Activated naive CD4-positive, alpha-beta T cell (primary cell): ENCODE results near the gene CELSR2.
A peak's percentile ranks its signal among the peaks of the same experiment; 100 is the strongest.

Experiments used
- DNase-seq, 4 experiments: peaks; one replicate each; lab custom pipeline; 2025; lab: John Stamatoyannopoulos, UW

Gene CELSR2

GRCh38 chr1:109252167-109252892, 3.0 kb downstream of the CELSR2 start:
- DNase-seq, result no peak

DNA sequence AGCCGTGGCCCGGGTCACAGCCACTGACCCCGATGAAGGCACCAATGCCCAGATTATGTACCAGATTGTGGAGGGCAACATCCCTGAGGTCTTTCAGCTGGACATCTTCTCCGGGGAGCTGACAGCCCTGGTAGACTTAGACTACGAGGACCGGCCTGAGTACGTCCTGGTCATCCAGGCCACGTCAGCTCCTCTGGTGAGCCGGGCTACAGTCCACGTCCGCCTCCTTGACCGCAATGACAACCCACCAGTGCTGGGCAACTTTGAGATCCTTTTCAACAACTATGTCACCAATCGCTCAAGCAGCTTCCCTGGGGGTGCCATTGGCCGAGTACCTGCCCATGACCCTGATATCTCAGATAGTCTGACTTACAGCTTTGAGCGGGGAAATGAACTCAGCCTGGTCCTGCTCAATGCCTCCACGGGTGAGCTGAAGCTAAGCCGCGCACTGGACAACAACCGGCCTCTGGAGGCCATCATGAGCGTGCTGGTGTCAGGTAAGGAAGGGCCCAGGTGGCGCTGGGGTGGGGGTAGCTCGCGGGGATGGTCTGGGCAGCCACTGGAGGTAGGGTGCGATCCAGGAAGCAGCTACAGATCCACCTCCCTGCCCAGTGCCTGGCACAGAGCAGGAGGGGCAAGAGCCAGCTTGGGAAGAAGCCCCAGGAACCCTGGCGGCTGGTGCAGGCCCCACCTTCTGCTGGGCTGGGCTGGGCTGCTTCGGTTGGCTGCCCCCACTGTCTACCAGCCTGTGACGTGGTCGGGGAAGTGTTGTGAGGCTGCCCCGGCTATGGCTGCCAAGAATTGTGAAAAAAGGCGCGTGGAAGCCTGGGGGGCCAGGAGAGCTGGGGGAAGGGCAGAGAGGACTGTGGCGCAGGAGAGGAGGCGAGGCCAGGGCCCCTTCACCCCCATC, 3.8 kb downstream of the CELSR2 start:
- DNase-seq, result no peak

- DNase-seq, result no peak
These were observed 4.7 kb downstream of the CELSR2 start for GRCh38 chr1:109253803-109254620.

GRCh38 chr1:109254621-109255096, 5.3 kb downstream of the CELSR2 start:
- DNase-seq, result no peak

DNA sequence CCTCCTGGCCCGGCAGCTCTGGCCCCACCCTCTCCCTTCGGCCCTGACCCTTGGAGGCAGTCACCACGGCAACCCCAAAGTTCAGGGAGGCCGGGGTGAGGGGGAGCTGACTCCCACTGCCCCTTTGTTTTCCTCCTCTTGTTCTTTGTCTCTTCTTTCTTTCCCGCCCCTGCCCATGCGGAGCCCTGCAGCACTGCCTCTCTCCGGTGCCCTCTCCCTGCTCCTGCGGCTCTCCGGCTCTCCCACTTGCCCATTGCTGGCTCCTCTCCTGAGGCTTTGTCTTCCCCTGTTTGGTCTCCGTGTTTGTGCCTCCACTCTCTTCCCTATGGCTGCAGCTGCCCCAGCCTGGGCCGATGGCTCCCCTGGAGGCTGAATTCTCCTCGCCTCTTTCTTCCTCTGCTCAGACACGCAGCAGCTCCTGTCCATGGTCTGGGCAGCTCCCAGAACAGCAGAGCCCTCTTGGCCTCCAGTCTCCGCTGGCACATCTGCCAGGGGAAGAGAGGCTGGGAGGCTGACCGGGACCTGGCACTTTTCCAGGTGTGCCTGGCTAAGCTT, 5.8 kb downstream of the CELSR2 start:
- no peak for DNase-seq

GRCh38 chr1:109255678-109256077, 6.3 kb downstream of the CELSR2 start:
- DNase-seq, result no peak

- DNase-seq, result no peak
These were observed 6.7 kb downstream of the CELSR2 start for GRCh38 chr1:109256085-109256484.

DNA sequence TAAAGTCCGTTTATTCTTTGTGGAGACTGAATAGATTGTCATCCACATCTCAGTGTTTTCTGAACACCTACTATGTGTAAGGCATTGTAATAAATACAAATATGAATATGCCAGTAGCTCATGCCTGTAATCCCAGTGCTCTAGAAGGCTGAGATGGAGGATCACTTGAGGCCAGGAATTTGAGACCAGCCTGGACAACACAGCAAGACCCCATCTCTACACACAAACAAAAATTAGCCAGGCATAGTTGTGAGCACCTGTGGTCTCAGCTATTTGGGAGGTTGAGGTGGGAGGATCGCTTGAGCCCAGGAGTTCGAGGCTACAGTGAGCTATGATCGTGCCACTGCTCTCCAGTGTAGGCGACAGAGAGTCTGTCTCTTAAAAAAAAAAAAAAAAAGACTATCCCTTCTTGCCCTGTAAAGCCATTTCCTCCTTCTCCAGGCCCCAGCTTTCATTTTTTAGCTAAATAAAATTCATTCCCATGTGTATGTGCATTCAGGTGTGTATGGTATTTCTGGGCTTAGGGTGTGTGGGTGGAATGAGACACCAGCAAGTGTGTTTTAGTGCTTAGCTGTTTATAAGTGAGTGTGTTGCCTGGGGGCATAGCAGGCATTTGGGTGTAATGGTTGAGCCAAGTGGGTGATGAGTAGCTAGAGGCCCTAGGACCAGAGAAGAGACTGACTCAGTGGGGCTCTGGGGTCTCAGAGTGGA, 7.8 kb downstream of the CELSR2 start:
- DNase-seq, result no peak

- no peak for DNase-seq
These were observed 8.5 kb downstream of the CELSR2 start for GRCh38 chr1:109257682-109258421.

DNA sequence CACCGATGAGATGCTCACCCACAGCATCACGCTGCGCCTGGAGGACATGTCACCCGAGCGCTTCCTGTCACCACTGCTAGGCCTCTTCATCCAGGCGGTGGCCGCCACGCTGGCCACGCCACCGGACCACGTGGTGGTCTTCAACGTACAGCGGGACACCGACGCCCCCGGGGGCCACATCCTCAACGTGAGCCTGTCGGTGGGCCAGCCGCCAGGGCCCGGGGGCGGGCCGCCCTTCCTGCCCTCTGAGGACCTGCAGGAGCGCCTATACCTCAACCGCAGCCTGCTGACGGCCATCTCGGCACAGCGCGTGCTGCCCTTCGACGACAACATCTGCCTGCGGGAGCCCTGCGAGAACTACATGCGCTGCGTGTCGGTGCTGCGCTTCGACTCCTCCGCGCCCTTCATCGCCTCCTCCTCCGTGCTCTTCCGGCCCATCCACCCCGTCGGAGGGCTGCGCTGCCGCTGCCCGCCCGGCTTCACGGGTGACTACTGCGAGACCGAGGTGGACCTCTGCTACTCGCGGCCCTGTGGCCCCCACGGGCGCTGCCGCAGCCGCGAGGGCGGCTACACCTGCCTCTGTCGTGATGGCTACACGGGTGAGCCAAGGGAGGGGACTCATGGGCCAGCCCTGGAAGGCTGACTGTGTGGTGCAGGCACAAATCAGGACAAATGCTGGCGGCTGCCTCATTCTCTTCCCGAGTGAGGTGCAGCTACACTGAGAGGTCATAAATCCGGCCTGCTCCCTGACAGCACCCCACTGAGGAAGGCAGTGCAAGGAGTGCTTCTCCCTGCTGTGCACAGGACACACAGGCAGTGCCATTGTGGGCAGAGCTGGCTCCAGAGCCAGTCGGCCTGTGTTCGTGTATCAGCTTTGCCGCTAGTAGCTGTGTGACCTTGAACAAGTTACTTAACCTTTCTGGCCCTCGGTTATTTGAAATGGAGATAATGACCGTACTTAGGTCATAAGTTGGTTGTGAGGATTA, 9.4 kb downstream of the CELSR2 start:
- DNase-seq, result no peak

DNA sequence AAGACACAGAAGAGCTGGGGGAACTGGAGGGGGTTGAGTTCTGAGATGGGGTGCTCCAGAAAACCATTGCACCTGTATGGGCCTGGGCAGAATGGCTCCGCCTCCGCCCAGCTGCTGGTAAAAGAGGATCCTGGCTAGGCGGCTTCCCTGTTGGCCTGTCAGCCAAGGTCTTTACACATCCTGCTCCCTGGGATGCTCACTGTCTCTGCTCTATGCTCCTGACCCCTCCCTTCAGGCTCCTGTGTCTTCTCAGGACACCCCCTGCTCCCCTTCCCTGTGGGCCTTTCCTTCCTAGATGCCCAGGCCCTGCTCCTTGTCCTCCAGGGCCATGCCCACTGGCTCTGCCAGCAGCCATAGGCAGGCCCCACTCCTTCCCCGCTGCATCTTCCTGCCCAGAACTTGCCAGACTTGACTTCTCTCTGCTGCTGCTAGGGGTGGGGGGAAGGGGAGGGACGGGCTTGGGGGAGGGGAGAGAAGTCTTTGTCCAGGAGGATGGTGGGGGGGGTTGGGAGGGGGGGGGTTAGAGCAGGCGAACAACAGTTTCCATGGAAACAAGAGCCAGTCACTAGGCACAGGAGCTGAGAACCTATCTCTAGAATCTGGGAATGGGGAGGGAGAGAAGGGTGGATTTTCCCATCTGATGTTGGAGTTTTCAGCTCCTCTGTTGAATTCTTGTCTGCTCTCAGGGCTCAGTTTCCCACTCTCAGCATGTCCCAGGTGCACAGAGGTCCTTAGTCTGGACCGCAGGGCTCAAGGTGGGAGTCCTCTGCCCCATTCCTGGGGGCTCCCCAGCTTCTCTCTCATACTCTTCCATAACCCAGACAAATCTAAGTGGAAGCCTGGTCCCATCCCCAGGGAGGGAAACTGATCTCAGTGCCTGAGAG, 10.6 kb downstream of the CELSR2 start:
- no peak for DNase-seq

GRCh38 chr1:109261006-109261405, 11.7 kb downstream of the CELSR2 start:
- no peak for DNase-seq

DNA sequence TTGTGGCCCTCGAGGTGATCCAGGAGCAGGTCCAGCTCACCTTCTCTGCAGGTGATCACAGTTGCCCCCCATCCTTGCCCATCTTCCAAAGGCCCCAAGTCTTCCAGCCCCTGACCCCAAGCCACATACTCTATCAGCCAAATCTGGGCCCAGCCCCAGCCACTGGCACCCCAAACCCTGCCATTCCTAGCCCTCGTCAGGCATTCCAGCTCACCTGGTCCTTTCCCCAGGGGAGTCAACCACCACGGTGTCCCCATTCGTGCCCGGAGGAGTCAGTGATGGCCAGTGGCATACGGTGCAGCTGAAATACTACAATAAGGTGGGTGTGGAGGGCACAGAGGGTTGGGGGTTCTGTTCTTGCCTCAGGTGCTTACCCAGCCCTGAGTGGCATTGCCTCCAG, 12.2 kb downstream of the CELSR2 start:
- DNase-seq, result no peak

GRCh38 chr1:109262231-109263055, 13.1 kb downstream of the CELSR2 start:
- DNase-seq, result no peak

DNA sequence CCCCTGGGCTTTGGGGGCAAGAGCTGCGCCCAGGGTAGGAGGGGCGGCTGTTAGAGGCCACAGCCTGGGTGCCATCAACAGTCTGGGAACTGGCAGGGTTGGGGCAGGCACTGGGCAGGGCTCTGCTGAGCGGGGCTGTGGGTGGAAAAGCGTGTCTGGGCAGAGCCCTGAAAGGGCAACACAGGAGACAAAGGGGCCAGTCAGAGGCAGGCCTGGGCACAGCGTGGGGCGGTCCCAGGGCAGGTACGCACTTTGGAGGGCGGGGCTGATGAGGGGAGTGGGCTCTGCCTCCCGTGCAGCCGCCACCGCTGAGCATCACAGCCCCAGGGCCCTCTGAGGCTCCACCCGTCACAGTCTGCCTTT, 13.9 kb downstream of the CELSR2 start:
- DNase-seq, result no peak

- peak; percentile 46 to 72 (median 66) for DNase-seq
These were observed 14.4 kb downstream of the CELSR2 start for GRCh38 chr1:109263597-109264378.

GRCh38 chr1:109264379-109264755, 15.0 kb downstream of the CELSR2 start:
- no peak for DNase-seq
